ENCODE results near the gene REEP1.

DNA sequence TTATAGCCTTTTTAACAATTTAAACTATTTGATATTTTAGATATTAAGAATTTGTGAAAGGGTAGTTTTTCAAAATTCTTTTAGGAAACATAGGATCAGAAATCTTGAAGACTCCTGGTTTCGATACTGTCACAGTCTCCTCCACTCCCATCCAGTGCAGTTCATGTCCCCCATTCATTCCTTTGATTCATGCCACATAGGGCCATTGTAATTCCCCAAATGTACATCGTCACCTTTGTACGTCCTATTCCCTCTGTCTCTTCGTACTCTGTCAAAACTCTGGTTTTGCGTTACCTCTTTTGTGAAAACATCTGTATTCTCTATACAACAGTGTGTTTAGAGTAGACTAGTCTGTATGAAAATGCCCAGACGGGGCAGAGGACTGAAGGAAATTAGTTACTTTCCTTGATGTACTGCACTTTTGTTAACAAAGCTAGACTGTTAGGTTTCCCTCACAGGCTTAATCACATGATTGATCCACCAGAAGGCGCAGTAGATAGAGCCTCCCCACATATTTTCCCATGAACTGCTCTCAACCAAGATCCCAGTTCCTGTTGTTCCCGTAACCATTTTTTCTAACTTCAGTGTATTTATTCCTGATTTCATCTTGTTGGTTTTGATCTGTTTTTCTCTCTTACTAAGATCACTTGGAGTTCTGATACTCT, 135.6 kb downstream of the REEP1 start:
- no peak for TF ChIP-seq BACH1 (tag; IDR thresholded peaks at IDR 0.05)
- no peak for TF ChIP-seq ATF1 (CRISPR knock-in tag; IDR thresholded peaks at IDR 0.05)
- no peak for TF ChIP-seq ATF1 (tag; IDR thresholded peaks at IDR 0.05)
- TF ChIP-seq ZNF23 (CRISPR knock-in tag; IDR thresholded peaks at IDR 0.05) = no peak
- TF ChIP-seq TCF7 (IDR thresholded peaks at IDR 0.05; ENCODE audit: borderline replicate concordance) = no peak
- TF ChIP-seq, protein P1, sequence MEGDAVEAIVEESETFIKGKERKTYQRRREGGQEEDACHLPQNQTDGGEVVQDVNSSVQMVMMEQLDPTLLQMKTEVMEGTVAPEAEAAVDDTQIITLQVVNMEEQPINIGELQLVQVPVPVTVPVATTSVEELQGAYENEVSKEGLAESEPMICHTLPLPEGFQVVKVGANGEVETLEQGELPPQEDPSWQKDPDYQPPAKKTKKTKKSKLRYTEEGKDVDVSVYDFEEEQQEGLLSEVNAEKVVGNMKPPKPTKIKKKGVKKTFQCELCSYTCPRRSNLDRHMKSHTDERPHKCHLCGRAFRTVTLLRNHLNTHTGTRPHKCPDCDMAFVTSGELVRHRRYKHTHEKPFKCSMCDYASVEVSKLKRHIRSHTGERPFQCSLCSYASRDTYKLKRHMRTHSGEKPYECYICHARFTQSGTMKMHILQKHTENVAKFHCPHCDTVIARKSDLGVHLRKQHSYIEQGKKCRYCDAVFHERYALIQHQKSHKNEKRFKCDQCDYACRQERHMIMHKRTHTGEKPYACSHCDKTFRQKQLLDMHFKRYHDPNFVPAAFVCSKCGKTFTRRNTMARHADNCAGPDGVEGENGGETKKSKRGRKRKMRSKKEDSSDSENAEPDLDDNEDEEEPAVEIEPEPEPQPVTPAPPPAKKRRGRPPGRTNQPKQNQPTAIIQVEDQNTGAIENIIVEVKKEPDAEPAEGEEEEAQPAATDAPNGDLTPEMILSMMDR (IDR thresholded peaks at IDR 0.05 in 2 of 3, conservative IDR thresholded peaks at IDR 0.05 in 1 of 3; ENCODE audit: insufficient read depth in 2 of 3, low read depth in 1 of 3, low read length in 3 of 3) = peak in 2 of 3 experiments; percentile 37 to 57; a peak in 3 of 6 replicates
- peak; percentile 23 for TF ChIP-seq TAF1 (IDR thresholded peaks at IDR 0.05; ENCODE audit: control insufficient read depth, extremely low read depth, insufficient read depth, low read length, severe bottlenecking)
- TF ChIP-seq SIN3A (IDR thresholded peaks at IDR 0.05; ENCODE audit: borderline replicate concordance in 2 of 2, control insufficient read depth in 1 of 2, low read depth in 2 of 2, low read length in 2 of 2) = no peak
- TF ChIP-seq, protein P2, sequence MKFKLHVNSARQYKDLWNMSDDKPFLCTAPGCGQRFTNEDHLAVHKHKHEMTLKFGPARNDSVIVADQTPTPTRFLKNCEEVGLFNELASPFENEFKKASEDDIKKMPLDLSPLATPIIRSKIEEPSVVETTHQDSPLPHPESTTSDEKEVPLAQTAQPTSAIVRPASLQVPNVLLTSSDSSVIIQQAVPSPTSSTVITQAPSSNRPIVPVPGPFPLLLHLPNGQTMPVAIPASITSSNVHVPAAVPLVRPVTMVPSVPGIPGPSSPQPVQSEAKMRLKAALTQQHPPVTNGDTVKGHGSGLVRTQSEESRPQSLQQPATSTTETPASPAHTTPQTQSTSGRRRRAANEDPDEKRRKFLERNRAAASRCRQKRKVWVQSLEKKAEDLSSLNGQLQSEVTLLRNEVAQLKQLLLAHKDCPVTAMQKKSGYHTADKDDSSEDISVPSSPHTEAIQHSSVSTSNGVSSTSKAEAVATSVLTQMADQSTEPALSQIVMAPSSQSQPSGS (CRISPR knock-in tag; IDR thresholded peaks at IDR 0.05) = no peak
- TF ChIP-seq POLR2A (conservative IDR thresholded peaks at IDR 0.05) = 0 out of 2 replicates have a peak, but pooled peaks have one; percentile 34
- no peak for TF ChIP-seq HMGXB4 (CRISPR knock-in tag; IDR thresholded peaks at IDR 0.05)
